Vagina (tissue), 2 donors: ENCODE data around the gene TMEM40.

Source experiments
- POLR2A ChIP-seq, 2 donors: fragments of 450-650 bp; IDR thresholded peaks; one replicate each; pipeline ENCODE4 v1.6.1; 2017; ENCODE audit warnings: antibody characterized with exemption in 2 of 2, mild to moderate bottlenecking in 2 of 2, moderate library complexity in 2 of 2
- POLR2AphosphoS5 ChIP-seq, 2 donors: sonication (generic); formaldehyde crosslinking; IDR thresholded peaks; one replicate each; pipeline ENCODE4 v1.9.0; 2017; ENCODE audit warnings: antibody characterized with exemption in 2 of 2, mild to moderate bottlenecking in 2 of 2, low read depth in 1 of 2; ENCODE audit not compliant: insufficient read depth in 1 of 2
- TF ChIP-seq, protein P1 (sequence below), 3 experiments: fragments of 450-650 bp in 2 of 3; fragments of 200-600 bp in 1 of 3; sonication (generic) in 1 of 3; IDR thresholded peaks; one replicate each; pipeline ENCODE4 v1.5.1; 2017 to 2019; ENCODE audit warnings: antibody characterized with exemption in 3 of 3, mild to moderate bottlenecking in 2 of 3, moderate library complexity in 2 of 3

- TF ChIP-seq, protein P1, sequence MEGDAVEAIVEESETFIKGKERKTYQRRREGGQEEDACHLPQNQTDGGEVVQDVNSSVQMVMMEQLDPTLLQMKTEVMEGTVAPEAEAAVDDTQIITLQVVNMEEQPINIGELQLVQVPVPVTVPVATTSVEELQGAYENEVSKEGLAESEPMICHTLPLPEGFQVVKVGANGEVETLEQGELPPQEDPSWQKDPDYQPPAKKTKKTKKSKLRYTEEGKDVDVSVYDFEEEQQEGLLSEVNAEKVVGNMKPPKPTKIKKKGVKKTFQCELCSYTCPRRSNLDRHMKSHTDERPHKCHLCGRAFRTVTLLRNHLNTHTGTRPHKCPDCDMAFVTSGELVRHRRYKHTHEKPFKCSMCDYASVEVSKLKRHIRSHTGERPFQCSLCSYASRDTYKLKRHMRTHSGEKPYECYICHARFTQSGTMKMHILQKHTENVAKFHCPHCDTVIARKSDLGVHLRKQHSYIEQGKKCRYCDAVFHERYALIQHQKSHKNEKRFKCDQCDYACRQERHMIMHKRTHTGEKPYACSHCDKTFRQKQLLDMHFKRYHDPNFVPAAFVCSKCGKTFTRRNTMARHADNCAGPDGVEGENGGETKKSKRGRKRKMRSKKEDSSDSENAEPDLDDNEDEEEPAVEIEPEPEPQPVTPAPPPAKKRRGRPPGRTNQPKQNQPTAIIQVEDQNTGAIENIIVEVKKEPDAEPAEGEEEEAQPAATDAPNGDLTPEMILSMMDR (IDR thresholded peaks at IDR 0.05): no peak
- no peak for TF ChIP-seq POLR2AphosphoS5 (IDR thresholded peaks at IDR 0.05; ENCODE audit: insufficient read depth in 1 of 2, low read depth in 1 of 2)
- no peak for TF ChIP-seq POLR2A (IDR thresholded peaks at IDR 0.05)
These were observed 36.8 kb downstream of the TMEM40 start for GRCh38 chr3:12722226-12722625.
